ENCODE results near the gene SBF2.

The SBF2 gene

GRCh38 chr11:10309163-10310093, 15.4 kb upstream of the SBF2 start:
- Mint-ChIP-seq H3K4me1 (ENCODE audit: low read depth) (peaks cover 47% of the 10 kb centered on the region), H3K27ac (no peak overlapping the region), H3K27me3 (peaks cover 25% of the 10 kb centered on the region), H3K9me3 (peaks cover 5% of the 10 kb centered on the region), H3K36me3 (ENCODE audit: low read depth) (peaks cover 15% of the 10 kb centered on the region), H3K4me3 (no peak overlapping the region)
- intact Hi-C loops (cut with micrococcal nuclease): loop anchor here (5.0 kb wide), 3 partner anchors 428 to 552 kb away; no protein-coding TSS in a partner anchor

GRCh38 chr11:10308201-10308954, 14.4 kb upstream of the SBF2 start:
- peaks cover 55% of the 10 kb centered on the region for H3K4me1 Mint-ChIP-seq (ENCODE audit: low read depth)
- intact Hi-C loops (cut with micrococcal nuclease): loop anchor here (1.0 to 5.0 kb wide), 4 partner anchors 58 to 551 kb away; no protein-coding TSS in a partner anchor
- H3K4me3 Mint-ChIP-seq: peak overlapping the region; percentile 84
- peak overlapping the region; percentile 75 for H3K27ac Mint-ChIP-seq
- no peaks in the 10 kb centered on the region for H3K9me3 Mint-ChIP-seq
- H3K27me3 Mint-ChIP-seq: peaks cover 25% of the 10 kb centered on the region
- peaks cover 15% of the 10 kb centered on the region for H3K36me3 Mint-ChIP-seq (ENCODE audit: low read depth)

- peaks cover 63% of the 10 kb centered on the region for H3K4me1 Mint-ChIP-seq (ENCODE audit: low read depth)
- intact Hi-C loops (cut with micrococcal nuclease): loop anchor here (1.0 to 5.0 kb wide), 5 partner anchors 59 to 550 kb away; no protein-coding TSS in a partner anchor
- H3K27me3 Mint-ChIP-seq: peaks cover 25% of the 10 kb centered on the region
- no peaks in the 10 kb centered on the region for H3K9me3 Mint-ChIP-seq
- peak overlapping the region; percentile 84 for H3K4me3 Mint-ChIP-seq
- peak overlapping the region; percentile 75 for H3K27ac Mint-ChIP-seq
- H3K36me3 Mint-ChIP-seq (ENCODE audit: low read depth): peaks cover 22% of the 10 kb centered on the region
Observed at GRCh38 chr11:10307400-10308200, 13.6 kb upstream of the SBF2 start.

GRCh38 chr11:10307022-10307399, 13.0 kb upstream of the SBF2 start:
- Mint-ChIP-seq H3K9me3 (no peaks in the 10 kb centered on the region), H3K36me3 (ENCODE audit: low read depth) (peaks cover 23% of the 10 kb centered on the region), H3K27ac (peak overlapping the region; percentile 75), H3K4me1 (ENCODE audit: low read depth) (peaks cover 66% of the 10 kb centered on the region), H3K4me3 (peak overlapping the region; percentile 97), H3K27me3 (peaks cover 25% of the 10 kb centered on the region)
- intact Hi-C loops (cut with micrococcal nuclease): loop anchor here (1.0 to 5.0 kb wide), 4 partner anchors 99 to 550 kb away; no protein-coding TSS in a partner anchor

GRCh38 chr11:10305964-10306918, 12.2 kb upstream of the SBF2 start:
- intact Hi-C loops (cut with micrococcal nuclease): loop anchor here (2.0 to 5.0 kb wide), 4 partner anchors 15 to 549 kb away; no protein-coding TSS in a partner anchor
- H3K27me3 Mint-ChIP-seq: peaks cover 25% of the 10 kb centered on the region
- peak overlapping the region; percentile 97 for H3K4me3 Mint-ChIP-seq
- H3K9me3 Mint-ChIP-seq: no peaks in the 10 kb centered on the region
- H3K36me3 Mint-ChIP-seq (ENCODE audit: low read depth): peaks cover 23% of the 10 kb centered on the region
- H3K4me1 Mint-ChIP-seq (ENCODE audit: low read depth): peaks cover 70% of the 10 kb centered on the region
- peak overlapping the region; percentile 93 for H3K27ac Mint-ChIP-seq

- Mint-ChIP-seq H3K27ac (peak overlapping the region; percentile 93), H3K4me1 (ENCODE audit: low read depth) (peaks cover 70% of the 10 kb centered on the region), H3K27me3 (peaks cover 25% of the 10 kb centered on the region), H3K36me3 (ENCODE audit: low read depth) (peaks cover 23% of the 10 kb centered on the region), H3K9me3 (no peaks in the 10 kb centered on the region), H3K4me3 (peak overlapping the region; percentile 97)
- intact Hi-C loops (cut with micrococcal nuclease): loop anchor here (2.0 to 5.0 kb wide), 4 partner anchors 15 to 548 kb away; no protein-coding TSS in a partner anchor
Observed at GRCh38 chr11:10305262-10305963, 11.4 kb upstream of the SBF2 start.

- H3K4me3 Mint-ChIP-seq: peak within 1 kb of the TSS; percentile 97
- H3K9me3 Mint-ChIP-seq: no peaks in the 10 kb centered on the region
- peaks cover 70% of the 10 kb centered on the region for H3K4me1 Mint-ChIP-seq (ENCODE audit: low read depth)
- peak within 1 kb of the TSS; percentile 93 for H3K27ac Mint-ChIP-seq
- peaks cover 23% of the 10 kb centered on the region for H3K36me3 Mint-ChIP-seq (ENCODE audit: low read depth)
- intact Hi-C loops (cut with micrococcal nuclease): loop anchor here (2.0 to 5.0 kb wide), 4 partner anchors 14 to 547 kb away; no protein-coding TSS in a partner anchor
- H3K27me3 Mint-ChIP-seq: peaks cover 25% of the 10 kb centered on the region
Observed at GRCh38 chr11:10304495-10305261, 10.7 kb upstream of the SBF2 start, which contains the start of gene ADM. TSS of gene ADM (plus strand) at chr11:10305073. CDS start at chr11:10305701, 628 bp downstream.

GRCh38 chr11:10303558-10304363, 9.7 kb upstream of the SBF2 start:
- peak overlapping the region; percentile 97 for H3K4me3 Mint-ChIP-seq
- H3K4me1 Mint-ChIP-seq (ENCODE audit: low read depth): peaks cover 68% of the 10 kb centered on the region
- no peaks in the 10 kb centered on the region for H3K9me3 Mint-ChIP-seq
- peak overlapping the region; percentile 93 for H3K27ac Mint-ChIP-seq
- intact Hi-C loops (cut with micrococcal nuclease): loop anchor here (2.0 kb wide), 1 partner anchor 13 kb away; no protein-coding TSS in a partner anchor
- peaks cover 23% of the 10 kb centered on the region for H3K36me3 Mint-ChIP-seq (ENCODE audit: low read depth)
- H3K27me3 Mint-ChIP-seq: peaks cover 20% of the 10 kb centered on the region

- Mint-ChIP-seq H3K4me3 (peak overlapping the region; percentile 97), H3K4me1 (ENCODE audit: low read depth) (peaks cover 61% of the 10 kb centered on the region), H3K36me3 (ENCODE audit: low read depth) (peaks cover 23% of the 10 kb centered on the region), H3K27ac (peak overlapping the region; percentile 93), H3K27me3 (peaks cover 20% of the 10 kb centered on the region), H3K9me3 (no peaks in the 10 kb centered on the region)
- intact Hi-C loops (cut with micrococcal nuclease): loop anchor here (1.0 kb wide), 1 partner anchor 9 kb away; the partner anchor contains the start of gene SBF2
Observed at GRCh38 chr11:10302744-10303557, 8.9 kb upstream of the SBF2 start.

- Mint-ChIP-seq H3K9me3 (no peaks in the 10 kb centered on the region), H3K4me1 (ENCODE audit: low read depth) (peaks cover 56% of the 10 kb centered on the region), H3K27ac (peak overlapping the region; percentile 93), H3K4me3 (peak overlapping the region; percentile 97), H3K36me3 (ENCODE audit: low read depth) (peaks cover 23% of the 10 kb centered on the region), H3K27me3 (peaks cover 19% of the 10 kb centered on the region)
- intact Hi-C loops (cut with micrococcal nuclease): loop anchor here (1.0 kb wide), 1 partner anchor 8 kb away; the partner anchor contains the start of gene SBF2
Observed at GRCh38 chr11:10302359-10302743, 8.3 kb upstream of the SBF2 start.
